GM23338 (cell line): ENCODE results near the gene ITIH5. TPM values are rescaled to one million over a fixed set of nuclear protein-coding genes. Genes with fewer than 3 reads are reported as not detected.

Experiments
- ATAC-seq: fragments of 200-7000 bp; cut with Tn5 transposase; 3 replicates; pipeline ENCODE4 v1.9.1; 2020
- DNase-seq: peaks from one replicate; pipeline ENCODE4 v3.0.0-alpha.2; 2015; ENCODE audit warnings: low spot score
- H2AFZ ChIP-seq: fragments of 200-600 bp; sonication (generic); 2 replicates; pipeline ENCODE4 v1.8.0; 2016; ENCODE audit warnings: antibody characterized with exemption, mild to moderate bottlenecking, moderate library complexity
- H3F3A ChIP-seq: fragments of 200-600 bp; sonication (generic); replicated peaks from 2 replicates; pipeline ENCODE4 v1.8.0; 2017; ENCODE audit warnings: antibody characterized with exemption, mixed run types, low read depth
- H3K27ac ChIP-seq: fragments of 200-600 bp; sonication (generic); 2 replicates; pipeline ENCODE4 v1.6.1; 2016; ENCODE audit warnings: low read depth
- H3K27me3 ChIP-seq: fragments of 200-600 bp; sonication (generic); 2 replicates; pipeline ENCODE4 v1.8.0; 2016; ENCODE audit warnings: mild to moderate bottlenecking, mixed run types, moderate library complexity; ENCODE audit not compliant: insufficient read depth
- H3K36me3 ChIP-seq: fragments of 200-600 bp; sonication (generic); 2 replicates; pipeline ENCODE4 v1.8.0; 2016; ENCODE audit warnings: mild to moderate bottlenecking; ENCODE audit not compliant: insufficient read depth
- H3K4me1 ChIP-seq: fragments of 200-600 bp; sonication (generic); 2 replicates; pipeline ENCODE4 v1.8.0; 2016; ENCODE audit warnings: mild to moderate bottlenecking, moderate library complexity; ENCODE audit not compliant: insufficient read depth
- H3K4me2 ChIP-seq: fragments of 200-600 bp; sonication (generic); 2 replicates; pipeline ENCODE4 v1.7.1; 2017; ENCODE audit warnings: mixed run types
- H3K4me3 ChIP-seq: fragments of 200-600 bp; sonication (generic); 2 replicates; pipeline ENCODE4 v1.6.1; 2016; ENCODE audit warnings: mixed run types
- H3K79me2 ChIP-seq: fragments of 200-600 bp; sonication (generic); replicated peaks from 2 replicates; pipeline ENCODE4 v1.8.0; 2017; ENCODE audit warnings: mild to moderate bottlenecking; ENCODE audit not compliant: insufficient read depth
- H3K9me2 ChIP-seq: fragments of 200-600 bp; sonication (generic); 2 replicates; pipeline ENCODE4 v1.8.0; 2017; ENCODE audit not compliant: insufficient read depth
- H4K20me1 ChIP-seq: fragments of 200-600 bp; sonication (generic); replicated peaks from 2 replicates; pipeline ENCODE4 v1.8.0; 2017; ENCODE audit warnings: mild to moderate bottlenecking; ENCODE audit not compliant: insufficient read depth
- H3K27ac Mint-ChIP-seq: 2 replicates; pipeline ENCODE4 v1.8.0; 2020; ENCODE audit warnings: inconsistent platforms, mild to moderate bottlenecking, moderate library complexity, mixed read lengths
- H3K27me3 Mint-ChIP-seq: 3 replicates; pipeline ENCODE4 v1.8.0; 2022; ENCODE audit warnings: low read depth, mild to moderate bottlenecking, moderate library complexity, mixed read lengths, inconsistent platforms; ENCODE audit not compliant: insufficient read depth, poor library complexity
- H3K36me3 Mint-ChIP-seq: 3 replicates; pipeline ENCODE4 v1.8.0; 2021; ENCODE audit warnings: low read depth, mild to moderate bottlenecking, inconsistent platforms, moderate library complexity, mixed read lengths
- H3K4me1 Mint-ChIP-seq: 3 replicates; pipeline ENCODE4 v1.8.0; 2020; ENCODE audit warnings: mild to moderate bottlenecking, inconsistent platforms, mixed read lengths
- H3K4me3 Mint-ChIP-seq: 3 replicates; pipeline ENCODE4 v1.8.0; 2021; ENCODE audit warnings: moderate library complexity, mild to moderate bottlenecking, inconsistent platforms, mixed read lengths
- H3K9me3 Mint-ChIP-seq: 3 replicates; pipeline ENCODE4 v1.8.0; 2020; ENCODE audit warnings: moderate library complexity, mild to moderate bottlenecking, inconsistent platforms, mixed read lengths
- CREB1 ChIP-seq: fragments of 250-450 bp; sonication (Bioruptor Pico); IDR thresholded peaks from 2 replicates; pipeline ENCODE4 v1.5.0; 2020; ENCODE audit warnings: low read depth, mild to moderate bottlenecking, moderate library complexity
- CTCF ChIP-seq, 2 experiments: fragments of 200-600 bp in 1 of 2; sonication (generic) in 1 of 2; conservative IDR thresholded peaks; 2 replicates each; pipeline versions ENCODE4 v1.5.1 to v1.6.1; 2016 to 2017; ENCODE audit warnings: antibody characterized with exemption in 2 of 2, low read depth in 2 of 2, mild to moderate bottlenecking in 2 of 2, moderate library complexity in 1 of 2
- ETS1 ChIP-seq: IDR thresholded peaks from 2 replicates; pipeline ENCODE4 v1.6.1; 2016; ENCODE audit warnings: antibody characterized with exemption
- EZH2 ChIP-seq: fragments of 200-600 bp; sonication (generic); IDR thresholded peaks from one replicate; pipeline ENCODE4 v1.8.0; 2017; ENCODE audit warnings: antibody characterized with exemption, mild to moderate bottlenecking, low read depth; ENCODE audit not compliant: unreplicated experiment
- EZH2phosphoT487 ChIP-seq: fragments of 200-600 bp; sonication (generic); IDR thresholded peaks from one replicate; pipeline ENCODE4 v1.8.1; 2018; ENCODE audit warnings: antibody characterized with exemption; ENCODE audit not compliant: unreplicated experiment
- JUNB ChIP-seq: IDR thresholded peaks from one replicate; pipeline ENCODE4 v1.6.1; 2016; ENCODE audit warnings: antibody characterized with exemption; ENCODE audit not compliant: unreplicated experiment
- NANOG ChIP-seq: IDR thresholded peaks from 2 replicates; pipeline ENCODE4 v1.6.1; 2016; ENCODE audit warnings: antibody characterized with exemption, borderline replicate concordance
- POLR2AphosphoS5 ChIP-seq: IDR thresholded peaks from 2 replicates; pipeline ENCODE4 v1.6.1; 2016; ENCODE audit warnings: antibody characterized with exemption, low read depth
- REST ChIP-seq: IDR thresholded peaks from one replicate; pipeline ENCODE4 v1.6.1; 2018; ENCODE audit warnings: antibody characterized with exemption; ENCODE audit not compliant: unreplicated experiment
- STAT1 ChIP-seq: IDR thresholded peaks from one replicate; pipeline ENCODE4 v1.6.1; 2016; ENCODE audit warnings: antibody characterized with exemption; ENCODE audit not compliant: unreplicated experiment
- ZNF114 ChIP-seq: fragments of 250-450 bp; sonication (Bioruptor Pico); IDR thresholded peaks from 2 replicates; pipeline ENCODE4 v1.5.0; 2020; ENCODE audit warnings: mild to moderate bottlenecking, moderate library complexity
- ZNF331 ChIP-seq: fragments of 250-450 bp; sonication (Bioruptor Pico); IDR thresholded peaks from 2 replicates; pipeline ENCODE4 v1.5.0; 2020; ENCODE audit warnings: low read depth, mild to moderate bottlenecking, moderate library complexity
- ZNF462 ChIP-seq: fragments of 250-450 bp; sonication (Bioruptor Pico); IDR thresholded peaks from 2 replicates; pipeline ENCODE4 v1.5.0; 2020; ENCODE audit warnings: mild to moderate bottlenecking, moderate library complexity
- polyA plus RNA-seq: library from polyadenylated mRNA; unstranded; fragments of >200 nt; fragmentation: Nextera tagmentation; extraction: Ambion mirVana; gene quantifications from 2 replicates; pipeline ENCODE4 v1.2.1, GENCODE V29; 2016
- total RNA-seq: library from RNA; depleted of rRNA; stranded (reverse); fragments of >200 nt; shearing (Covaris generic); gene quantifications from 2 replicates; pipeline ENCODE4 v1.2.3, GENCODE V29; 2014

ITIH5 gene
- total and polyA plus RNA-seq, 2 experiments from 2014 or later = 0.99 to 2.2 TPM

- Histone ChIP-seq H3K4me1 (no peaks in the 10 kb centered on the region), H3K79me2 (no peaks in the 10 kb centered on the region), H2AFZ (no peak overlapping the region), H4K20me1 (no peaks in the 10 kb centered on the region), H3K27me3 (no peaks in the 10 kb centered on the region), H3K36me3 (no peaks in the 10 kb centered on the region), H3F3A (no peaks in the 10 kb centered on the region), H3K9me2 (peaks cover 8% of the 10 kb centered on the region; the same call in 1 of the 2 replicates), H3K4me2 (no peak overlapping the region), H3K27ac (no peak overlapping the region), H3K4me3 (no peak overlapping the region)
- peaks cover 9% of the 10 kb centered on the region for H3K27me3 Mint-ChIP-seq
- ATAC-seq = no peak
- no peak overlapping the region for H3K27ac Mint-ChIP-seq
- no peak for DNase-seq
- peaks cover 5% of the 10 kb centered on the region; the same call in 1 of the 3 replicates for H3K9me3 Mint-ChIP-seq
- TF ChIP-seq EZH2phosphoT487 (no peak), CREB1 (CRISPR knock-in tag) (no peak), STAT1 (no peak), REST (no peak), POLR2AphosphoS5 (no peak), ZNF331 (CRISPR knock-in tag) (no peak), ETS1 (no peak), JUNB (no peak), ZNF114 (CRISPR knock-in tag) (no peak), CTCF (conservative IDR thresholded peaks at IDR 0.05; ENCODE audit: low read depth in 2 of 2) (no peak), NANOG (no peak), ZNF462 (CRISPR knock-in tag) (no peak), EZH2 (no peak)
- no peak overlapping the region for H3K4me3 Mint-ChIP-seq
- H3K36me3 Mint-ChIP-seq = 0 out of 3 replicates have a peak, but pooled peaks cover 2% of the 10 kb centered on the region
- peaks cover 6% of the 10 kb centered on the region for H3K4me1 Mint-ChIP-seq
Observed at GRCh38 chr10:7534480-7534852, 132.3 kb downstream of the ITIH5 start.
